ENCODE data around the gene TP53. TPM values are rescaled to one million over a fixed set of nuclear protein-coding genes. Genes with fewer than 3 reads are reported as not detected.

Gene TP53
- total RNA-seq, 1 donor from 2014 or later, result 38.2 TPM

DNA sequence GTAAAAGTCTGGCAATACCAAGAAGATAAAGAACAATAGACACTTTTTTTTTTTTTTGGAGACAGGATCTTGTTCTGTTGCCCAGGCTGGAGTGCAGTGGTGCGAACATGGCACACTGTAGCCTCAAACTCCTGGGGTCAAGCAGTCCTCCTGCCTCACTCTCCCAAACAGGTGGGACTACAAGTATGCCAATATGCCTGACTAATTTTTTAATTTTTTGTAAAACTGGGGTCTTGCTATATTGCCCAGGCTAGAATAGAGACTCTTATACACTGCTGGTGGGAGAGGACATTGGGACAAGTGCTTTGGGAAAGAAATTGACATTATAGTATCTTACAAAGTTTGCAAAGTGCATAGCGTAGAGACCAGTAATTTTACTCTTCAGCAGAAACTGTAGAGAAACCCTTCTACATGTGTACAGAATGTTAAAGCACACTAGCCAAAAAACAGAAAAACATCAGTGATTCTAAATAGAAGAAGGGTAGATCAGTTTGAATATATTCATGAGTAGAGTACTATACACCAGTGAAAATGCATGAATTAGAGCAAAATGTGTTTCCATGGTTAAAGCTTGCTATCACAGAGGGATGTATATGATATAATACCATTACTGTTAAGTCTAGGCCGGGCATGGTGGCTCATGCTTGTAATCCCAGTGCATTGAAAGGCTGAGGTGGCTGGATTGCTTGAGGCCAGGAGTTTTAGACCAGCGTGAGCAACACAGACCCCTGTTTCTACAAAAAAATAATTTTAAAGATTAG, 10.7 kb upstream of the TP53 start:
- Mint-ChIP-seq H3K4me3 (ENCODE audit: unreplicated experiment) (no peak overlapping the region), H3K27me3 (ENCODE audit: unreplicated experiment) (peaks cover 1% of the 10 kb centered on the region), H3K36me3 (ENCODE audit: unreplicated experiment) (no peaks in the 10 kb centered on the region), H3K27ac (ENCODE audit: unreplicated experiment) (no peak overlapping the region), H3K4me1 (ENCODE audit: low read depth, unreplicated experiment) (no peaks in the 10 kb centered on the region), H3K9me3 (ENCODE audit: unreplicated experiment) (peaks cover 2% of the 10 kb centered on the region)
- TF ChIP-seq, protein P1, sequence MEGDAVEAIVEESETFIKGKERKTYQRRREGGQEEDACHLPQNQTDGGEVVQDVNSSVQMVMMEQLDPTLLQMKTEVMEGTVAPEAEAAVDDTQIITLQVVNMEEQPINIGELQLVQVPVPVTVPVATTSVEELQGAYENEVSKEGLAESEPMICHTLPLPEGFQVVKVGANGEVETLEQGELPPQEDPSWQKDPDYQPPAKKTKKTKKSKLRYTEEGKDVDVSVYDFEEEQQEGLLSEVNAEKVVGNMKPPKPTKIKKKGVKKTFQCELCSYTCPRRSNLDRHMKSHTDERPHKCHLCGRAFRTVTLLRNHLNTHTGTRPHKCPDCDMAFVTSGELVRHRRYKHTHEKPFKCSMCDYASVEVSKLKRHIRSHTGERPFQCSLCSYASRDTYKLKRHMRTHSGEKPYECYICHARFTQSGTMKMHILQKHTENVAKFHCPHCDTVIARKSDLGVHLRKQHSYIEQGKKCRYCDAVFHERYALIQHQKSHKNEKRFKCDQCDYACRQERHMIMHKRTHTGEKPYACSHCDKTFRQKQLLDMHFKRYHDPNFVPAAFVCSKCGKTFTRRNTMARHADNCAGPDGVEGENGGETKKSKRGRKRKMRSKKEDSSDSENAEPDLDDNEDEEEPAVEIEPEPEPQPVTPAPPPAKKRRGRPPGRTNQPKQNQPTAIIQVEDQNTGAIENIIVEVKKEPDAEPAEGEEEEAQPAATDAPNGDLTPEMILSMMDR (IDR thresholded peaks at IDR 0.05; ENCODE audit: partially characterized antibody, unreplicated experiment), result no peak
- no peak for DNase-seq

DNA sequence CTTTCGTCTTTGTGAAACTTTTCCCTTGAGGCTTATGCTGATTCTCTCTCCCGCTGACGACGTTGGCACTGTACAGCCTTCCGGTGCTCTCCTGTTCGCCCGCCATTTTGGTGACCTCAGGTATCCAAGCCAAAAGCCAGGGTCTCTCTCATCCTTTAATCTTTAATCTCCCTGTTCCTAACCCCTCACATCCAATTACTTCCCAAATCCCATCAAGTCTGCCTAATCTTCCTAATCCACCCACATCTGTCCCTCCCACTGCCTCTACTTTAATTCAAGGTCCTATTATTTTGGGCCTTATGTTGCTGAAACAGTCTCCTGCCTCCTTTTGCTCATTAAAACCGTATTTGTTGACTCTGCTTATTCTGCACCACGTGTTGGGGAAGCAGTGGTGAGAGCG, 8.3 kb upstream of the TP53 start:
- H3K27ac Mint-ChIP-seq (ENCODE audit: unreplicated experiment), result no peak overlapping the region
- TF ChIP-seq, protein P1 (IDR thresholded peaks at IDR 0.05; ENCODE audit: partially characterized antibody, unreplicated experiment), result no peak

DNA sequence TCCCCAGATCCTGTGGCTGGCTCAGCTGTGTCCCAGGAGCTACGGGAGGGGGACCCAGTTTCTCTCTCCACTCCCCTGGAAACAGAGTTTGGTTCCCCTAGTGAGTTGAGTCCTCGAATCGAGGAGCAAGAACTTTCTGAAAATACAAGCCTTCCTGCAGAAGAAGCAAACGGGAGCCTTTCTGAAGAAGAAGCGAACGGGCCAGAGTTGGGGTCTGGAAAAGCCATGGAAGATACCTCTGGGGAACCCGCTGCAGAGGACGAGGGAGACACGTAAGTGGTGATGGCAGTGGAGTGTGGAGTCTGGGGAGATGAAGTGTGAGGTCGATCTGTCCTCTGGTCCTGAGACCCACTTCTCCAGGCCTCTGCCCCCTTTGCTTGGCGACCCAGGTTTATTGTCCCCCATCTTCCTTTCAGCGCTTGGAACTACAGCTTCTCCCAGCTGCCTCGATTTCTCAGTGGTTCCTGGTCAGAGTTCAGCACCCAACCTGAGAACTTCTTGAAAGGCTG, 1.6 kb upstream of the TP53 start:
- TF ChIP-seq, protein P1 (IDR thresholded peaks at IDR 0.05; ENCODE audit: partially characterized antibody, unreplicated experiment), result no peak
- DNase-seq, result no peak
- H3K36me3 Mint-ChIP-seq (ENCODE audit: unreplicated experiment), result no peaks in the 10 kb centered on the region
- H3K27ac Mint-ChIP-seq (ENCODE audit: unreplicated experiment), result peak overlapping the region; percentile 44
- peaks cover 14% of the 10 kb centered on the region for H3K27me3 Mint-ChIP-seq (ENCODE audit: unreplicated experiment)
- H3K4me3 Mint-ChIP-seq (ENCODE audit: unreplicated experiment), result peak overlapping the region; percentile 98
- H3K9me3 Mint-ChIP-seq (ENCODE audit: unreplicated experiment), result peaks cover 9% of the 10 kb centered on the region
- H3K4me1 Mint-ChIP-seq (ENCODE audit: low read depth, unreplicated experiment), result peaks cover 6% of the 10 kb centered on the region

More for the DNA sequence above, 8.3 kb upstream of the TP53 start:
- Mint-ChIP-seq H3K4me3 (ENCODE audit: unreplicated experiment) (no peak overlapping the region), H3K4me1 (ENCODE audit: low read depth, unreplicated experiment) (no peaks in the 10 kb centered on the region), H3K27me3 (ENCODE audit: unreplicated experiment) (peaks cover 1% of the 10 kb centered on the region), H3K36me3 (ENCODE audit: unreplicated experiment) (no peaks in the 10 kb centered on the region), H3K9me3 (ENCODE audit: unreplicated experiment) (peaks cover 2% of the 10 kb centered on the region)
- DNase-seq, result no peak

DNA sequence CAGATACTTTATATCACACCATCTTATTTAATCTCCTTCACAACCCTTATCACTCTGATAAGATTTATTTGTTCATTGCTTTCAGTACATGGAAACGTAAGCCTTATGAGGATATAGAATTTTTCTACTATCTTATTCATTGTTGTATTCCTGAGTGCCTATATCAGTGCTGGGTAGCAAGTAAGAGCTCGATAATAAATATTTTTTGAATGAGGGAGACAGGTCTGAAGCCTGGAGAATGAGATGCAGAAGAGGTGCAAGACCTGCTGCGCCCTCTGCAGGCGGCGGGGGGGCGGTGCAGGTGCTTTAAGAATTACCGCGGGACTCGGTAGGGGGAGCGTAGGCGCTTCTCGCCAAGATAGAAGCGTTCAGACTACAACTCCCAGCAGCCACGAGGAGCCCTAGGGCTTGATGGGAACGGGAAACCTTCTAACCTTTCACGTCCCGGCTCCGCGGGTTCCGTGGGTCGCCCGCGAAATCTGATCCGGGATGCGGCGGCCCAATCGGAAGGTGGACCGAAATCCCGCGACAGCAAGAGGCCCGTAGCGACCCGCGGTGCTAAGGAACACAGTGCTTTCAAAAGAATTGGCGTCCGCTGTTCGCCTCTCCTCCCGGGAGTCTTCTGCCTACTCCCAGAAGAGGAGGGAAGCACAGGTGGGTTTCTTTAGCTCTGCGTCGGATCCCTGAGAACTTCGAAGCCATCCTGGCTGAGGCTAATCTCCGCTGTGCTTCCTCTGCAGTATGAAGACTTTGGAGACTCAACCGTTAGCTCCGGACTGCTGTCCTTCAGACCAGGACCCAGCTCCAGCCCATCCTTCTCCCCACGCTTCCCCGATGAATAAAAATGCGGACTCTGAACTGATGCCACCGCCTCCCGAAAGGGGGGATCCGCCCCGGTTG, 868 bp upstream of the TP53 start, which contains the start of gene WRAP53:
Gene WRAP53, plus strand, starts transcription at position 570 of the 900 bp plus-strand sequence. Its CDS starts 172 bp downstream, at position 742.
- Mint-ChIP-seq H3K27me3 (ENCODE audit: unreplicated experiment) (peaks cover 14% of the 10 kb centered on the region), H3K36me3 (ENCODE audit: unreplicated experiment) (no peaks in the 10 kb centered on the region), H3K9me3 (ENCODE audit: unreplicated experiment) (peaks cover 9% of the 10 kb centered on the region), H3K4me3 (ENCODE audit: unreplicated experiment) (peak within 1 kb of the TSS; percentile 98), H3K27ac (ENCODE audit: unreplicated experiment) (peak within 1 kb of the TSS; percentile 100), H3K4me1 (ENCODE audit: low read depth, unreplicated experiment) (peaks cover 6% of the 10 kb centered on the region)
- peak; percentile 95 for DNase-seq
- TF ChIP-seq, protein P1 (IDR thresholded peaks at IDR 0.05; ENCODE audit: partially characterized antibody, unreplicated experiment), result peak; percentile 98

Data from glutamatergic neuron (in vitro differentiated cells).